ENCODE results near the gene SOD2. TPM values are rescaled to one million over a fixed set of nuclear protein-coding genes. Genes with fewer than 3 reads are reported as not detected.
A peak's percentile ranks its signal among the peaks of the same experiment; 100 is the strongest.

The SOD2 gene
- total and polyA plus RNA-seq, 9 of the 15 experiments (the other 6 are each of a cell fraction or from before 2014, with no cell fraction given) = 39.8 to 140 (median 95.8) TPM

GRCh38 chr6:159693128-159693893, at the start of gene SOD2 (continued):
- TF ChIP-seq, protein P1, sequence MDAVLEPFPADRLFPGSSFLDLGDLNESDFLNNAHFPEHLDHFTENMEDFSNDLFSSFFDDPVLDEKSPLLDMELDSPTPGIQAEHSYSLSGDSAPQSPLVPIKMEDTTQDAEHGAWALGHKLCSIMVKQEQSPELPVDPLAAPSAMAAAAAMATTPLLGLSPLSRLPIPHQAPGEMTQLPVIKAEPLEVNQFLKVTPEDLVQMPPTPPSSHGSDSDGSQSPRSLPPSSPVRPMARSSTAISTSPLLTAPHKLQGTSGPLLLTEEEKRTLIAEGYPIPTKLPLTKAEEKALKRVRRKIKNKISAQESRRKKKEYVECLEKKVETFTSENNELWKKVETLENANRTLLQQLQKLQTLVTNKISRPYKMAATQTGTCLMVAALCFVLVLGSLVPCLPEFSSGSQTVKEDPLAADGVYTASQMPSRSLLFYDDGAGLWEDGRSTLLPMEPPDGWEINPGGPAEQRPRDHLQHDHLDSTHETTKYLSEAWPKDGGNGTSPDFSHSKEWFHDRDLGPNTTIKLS (IDR thresholded peaks at IDR 0.05; ENCODE audit: borderline replicate concordance, low read depth) = peak; percentile 46; the same call in 1 of the 2 replicates
- no peak for TF ChIP-seq MAFG (tag; conservative IDR thresholded peaks at IDR 0.05)
- no peak for TF ChIP-seq ZNF398 (CRISPR knock-in tag; IDR thresholded peaks at IDR 0.05)
- no peak for TF ChIP-seq THRA (IDR thresholded peaks at IDR 0.05)
- peak; percentile 69 to 73 for TF ChIP-seq NRF1 (conservative IDR thresholded peaks at IDR 0.05 in 1 of 2, IDR thresholded peaks at IDR 0.05 in 1 of 2)
- TF ChIP-seq CHD1 (IDR thresholded peaks at IDR 0.05; ENCODE audit: low read length) = peak; percentile 61
- TF ChIP-seq ZKSCAN1 (IDR thresholded peaks at IDR 0.05; ENCODE audit: low read depth, low read length) = peak; percentile 14; the same call in 1 of the 2 replicates
- TF ChIP-seq ZNF830 (CRISPR knock-in tag; IDR thresholded peaks at IDR 0.05) = no peak
- no peak for TF ChIP-seq ZNF551 (CRISPR knock-in tag; IDR thresholded peaks at IDR 0.05)
- no peak for TF ChIP-seq STAG1 (CRISPR knock-in tag; IDR thresholded peaks at IDR 0.05; ENCODE audit: borderline replicate concordance)
- TF ChIP-seq ZNF354B (CRISPR knock-in tag; IDR thresholded peaks at IDR 0.05) = no peak
- TF ChIP-seq PTRF (tag; IDR thresholded peaks at IDR 0.05) = no peak
- TF ChIP-seq PYGO2 (tag; IDR thresholded peaks at IDR 0.05) = no peak
- TF ChIP-seq ZNF589 (CRISPR knock-in tag; IDR thresholded peaks at IDR 0.05; ENCODE audit: low read depth) = peak; percentile 10; the same call in 1 of the 2 replicates
- no peak for TF ChIP-seq NFRKB (IDR thresholded peaks at IDR 0.05; ENCODE audit: low read depth)
- TF ChIP-seq RBM25 (IDR thresholded peaks at IDR 0.05; ENCODE audit: low read depth, low read length, severe bottlenecking) = no peak
- TF ChIP-seq PTTG1 (tag; IDR thresholded peaks at IDR 0.05; ENCODE audit: low read depth) = no peak
- TF ChIP-seq, protein P2, sequence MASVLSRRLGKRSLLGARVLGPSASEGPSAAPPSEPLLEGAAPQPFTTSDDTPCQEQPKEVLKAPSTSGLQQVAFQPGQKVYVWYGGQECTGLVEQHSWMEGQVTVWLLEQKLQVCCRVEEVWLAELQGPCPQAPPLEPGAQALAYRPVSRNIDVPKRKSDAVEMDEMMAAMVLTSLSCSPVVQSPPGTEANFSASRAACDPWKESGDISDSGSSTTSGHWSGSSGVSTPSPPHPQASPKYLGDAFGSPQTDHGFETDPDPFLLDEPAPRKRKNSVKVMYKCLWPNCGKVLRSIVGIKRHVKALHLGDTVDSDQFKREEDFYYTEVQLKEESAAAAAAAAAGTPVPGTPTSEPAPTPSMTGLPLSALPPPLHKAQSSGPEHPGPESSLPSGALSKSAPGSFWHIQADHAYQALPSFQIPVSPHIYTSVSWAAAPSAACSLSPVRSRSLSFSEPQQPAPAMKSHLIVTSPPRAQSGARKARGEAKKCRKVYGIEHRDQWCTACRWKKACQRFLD (CRISPR knock-in tag; IDR thresholded peaks at IDR 0.05) = peak; percentile 86
- no peak for TF ChIP-seq FOXJ3 (CRISPR knock-in tag; IDR thresholded peaks at IDR 0.05)
- TF ChIP-seq C11orf30 (IDR thresholded peaks at IDR 0.05; ENCODE audit: low read depth) = no peak
- TF ChIP-seq PREB (CRISPR knock-in tag; IDR thresholded peaks at IDR 0.05) = peak; percentile 94; the same call in 1 of the 2 replicates
